Liver (tissue), 9 donors: ENCODE results near the gene DNAH1. TPM values are rescaled to one million over a fixed set of nuclear protein-coding genes. Genes with fewer than 3 reads are reported as not detected.

Experiments used
- DNase-seq: peaks from one replicate; pipeline ENCODE4 v3.0.0-alpha.2; 2017; ENCODE audit warnings: low spot score
- H3K27ac ChIP-seq, 2 donors: one replicate each; pipeline ENCODE4 v1.7.0; 2013; ENCODE audit warnings: inconsistent platforms in 2 of 2, low read length in 2 of 2, control low read depth in 1 of 2, low read depth in 1 of 2, mild to moderate bottlenecking in 1 of 2
- H3K27me3 ChIP-seq, 4 donors: one replicate each; pipeline versions ENCODE4 v1.6.1 to v1.7.0; 2013; ENCODE audit warnings: low read length in 3 of 4, inconsistent platforms in 1 of 4, mild to moderate bottlenecking in 1 of 4, moderate library complexity in 1 of 4; ENCODE audit not compliant: control insufficient read depth in 4 of 4, insufficient read depth in 4 of 4
- H3K36me3 ChIP-seq, 4 donors: one replicate each; pipeline versions ENCODE4 v1.6.1 to v1.7.0; 2013; ENCODE audit warnings: low read length in 3 of 4, mild to moderate bottlenecking in 3 of 4, low read depth in 1 of 4, moderate library complexity in 1 of 4; ENCODE audit not compliant: control insufficient read depth in 4 of 4, insufficient read depth in 3 of 4
- H3K4me1 ChIP-seq, 4 donors: one replicate each; pipeline versions ENCODE4 v1.6.1 to v1.7.0; 2013; ENCODE audit warnings: low read length in 3 of 4, mild to moderate bottlenecking in 3 of 4, moderate library complexity in 1 of 4; ENCODE audit not compliant: control insufficient read depth in 4 of 4, insufficient read depth in 4 of 4
- H3K4me3 ChIP-seq, 3 donors: one replicate each; pipeline versions ENCODE4 v1.6.1 to v1.7.0; 2013; ENCODE audit warnings: low read length in 3 of 3, control low read depth in 1 of 3, low read depth in 1 of 3, mild to moderate bottlenecking in 1 of 3
- H3K9ac ChIP-seq, 2 donors: one replicate each; pipeline ENCODE4 v1.7.0; 2013; ENCODE audit warnings: low read length in 2 of 2, mild to moderate bottlenecking in 2 of 2, moderate library complexity in 2 of 2, control low read depth in 1 of 2, low read depth in 1 of 2
- H3K9me3 ChIP-seq, 4 donors: one replicate each; pipeline versions ENCODE4 v1.6.1 to v1.7.0; 2013; ENCODE audit warnings: low read length in 3 of 4; ENCODE audit not compliant: control insufficient read depth in 4 of 4
- EGR1 ChIP-seq, 2 donors: IDR thresholded peaks; 2 replicates each; pipeline ENCODE4 v1.6.1; 2016 to 2018; ENCODE audit warnings: antibody characterized with exemption in 2 of 2, low read depth in 2 of 2
- GABPA ChIP-seq, 2 donors: IDR thresholded peaks in 1 of 2; conservative IDR thresholded peaks in 1 of 2; 2 replicates each; pipeline ENCODE4 v1.6.1; 2016; ENCODE audit warnings: antibody characterized with exemption in 2 of 2, mild to moderate bottlenecking in 1 of 2, moderate library complexity in 1 of 2
- HNF4A ChIP-seq, 2 donors: conservative IDR thresholded peaks; 2 replicates each; pipeline ENCODE4 v1.6.1; 2016; ENCODE audit warnings: antibody characterized with exemption in 2 of 2, mild to moderate bottlenecking in 2 of 2
- JUND ChIP-seq, 2 donors: IDR thresholded peaks; 2 replicates each; pipeline ENCODE4 v1.6.1; 2016; ENCODE audit warnings: antibody characterized with exemption in 2 of 2
- RAD21 ChIP-seq, 2 donors: IDR thresholded peaks; 2 replicates each; pipeline ENCODE4 v1.6.1; 2016; ENCODE audit warnings: antibody characterized with exemption in 2 of 2, mild to moderate bottlenecking in 2 of 2
- RXRA ChIP-seq, 2 donors: IDR thresholded peaks; 2 replicates each; pipeline ENCODE4 v1.6.1; 2017 to 2018; ENCODE audit warnings: antibody characterized with exemption in 2 of 2, mild to moderate bottlenecking in 1 of 2
- SP1 ChIP-seq: IDR thresholded peaks from 2 replicates; pipeline ENCODE4 v1.6.1; 2018; ENCODE audit warnings: antibody characterized with exemption, mild to moderate bottlenecking
- YY1 ChIP-seq: IDR thresholded peaks from 2 replicates; pipeline ENCODE4 v1.6.1; 2016; ENCODE audit warnings: antibody characterized with exemption, mild to moderate bottlenecking
- WGBS: extraction: QIAGEN DNeasy Blood & Tissue Kit; methylation state at CpG from one replicate; pipeline ENCODE4 v1.1.7; 2013; 5-methylcytosine and 5-hydroxymethylcytosine counted together
- polyA plus RNA-seq, 2 donors: library from polyadenylated mRNA; stranded (reverse) in 1 of 2; unstranded in 1 of 2; fragments of 200-250 nt in 1 of 2; fragments of >200 nt in 1 of 2; fragmentation: Nextera tagmentation in 1 of 2; extraction: Ambion mirVana in 1 of 2; gene quantifications; one replicate each; pipeline versions ENCODE4 v1.2.1 to v1.2.3, GENCODE V29; 2013 to 2015
- total RNA-seq, 2 donors: library from RNA; depleted of rRNA; stranded (reverse); fragments of >200 nt; gene quantifications; one replicate each; pipeline ENCODE4 v1.2.3, GENCODE V29; 2014
- TF ChIP-seq, protein P1 (sequence below): fragments of 150-350 bp; IDR thresholded peaks from 2 replicates; pipeline ENCODE4 v1.5.1; 2017; ENCODE audit warnings: improper control_type of control experiment, low read depth, low read length; ENCODE audit not compliant: missing input control
- TF ChIP-seq, protein P2 (sequence below): IDR thresholded peaks from 2 replicates; pipeline ENCODE4 v1.6.1; 2016; ENCODE audit warnings: antibody characterized with exemption
- TF ChIP-seq, protein P3 (sequence below): IDR thresholded peaks from 2 replicates; pipeline ENCODE4 v1.6.1; 2016; ENCODE audit warnings: antibody characterized with exemption
- TF ChIP-seq, protein P4 (sequence below): IDR thresholded peaks from 2 replicates; pipeline ENCODE4 v1.6.1; 2016; ENCODE audit warnings: antibody characterized with exemption
- TF ChIP-seq, protein P5 (sequence below): IDR thresholded peaks from 2 replicates; pipeline ENCODE4 v1.6.1; 2016; ENCODE audit warnings: antibody characterized with exemption, mild to moderate bottlenecking
- donor health status: healthy.
- donor health status: healthy.
- donor health status: healthy.
- donor health status: healthy.
- donor health status: healthy.

DNAH1 gene
- total and polyA plus RNA-seq, 4 donors = 1.5 to 6.0 (median 2.5) TPM

DNA sequence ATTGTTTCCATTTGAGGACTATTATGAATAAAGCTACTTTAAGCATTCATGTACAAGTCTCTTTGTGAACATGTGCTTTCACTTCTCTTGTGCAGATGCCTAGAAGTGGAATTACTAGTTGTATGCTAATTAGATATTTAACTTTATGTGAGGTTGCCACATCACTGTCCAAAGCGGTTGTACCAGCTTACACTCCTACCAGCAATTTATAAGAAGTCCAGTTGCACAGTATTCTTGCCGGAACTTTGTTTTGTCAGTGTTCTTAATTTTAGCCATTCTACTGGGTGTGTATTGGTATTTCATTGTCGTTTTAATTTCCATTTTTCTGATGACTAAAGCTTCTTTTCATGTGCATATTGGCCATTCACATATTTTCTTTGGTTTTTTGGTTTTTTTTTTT lies 99.7 kb downstream of the DNAH1 start:
- no peaks in the 10 kb centered on the region for H3K27me3 ChIP-seq
- H3K4me1 ChIP-seq = peaks cover 0 to 23% (median 18%) of the 10 kb centered on the region in 4 donors
- no peak overlapping the region for H3K9ac ChIP-seq
- peaks cover 0 to 7% (median 3%) of the 10 kb centered on the region in 4 donors for H3K36me3 ChIP-seq
- no peak overlapping the region for H3K4me3 ChIP-seq
- no peak overlapping the region for H3K27ac ChIP-seq
- TF ChIP-seq SP1 (no peak), JUND (IDR thresholded peaks at IDR 0.05) (no peak), GABPA (IDR thresholded peaks at IDR 0.05 in 1 of 2, conservative IDR thresholded peaks at IDR 0.05 in 1 of 2) (no peak), EGR1 (IDR thresholded peaks at IDR 0.05; ENCODE audit: low read depth in 2 of 2) (no peak), RAD21 (IDR thresholded peaks at IDR 0.05) (no peak)
- TF ChIP-seq, protein P1, sequence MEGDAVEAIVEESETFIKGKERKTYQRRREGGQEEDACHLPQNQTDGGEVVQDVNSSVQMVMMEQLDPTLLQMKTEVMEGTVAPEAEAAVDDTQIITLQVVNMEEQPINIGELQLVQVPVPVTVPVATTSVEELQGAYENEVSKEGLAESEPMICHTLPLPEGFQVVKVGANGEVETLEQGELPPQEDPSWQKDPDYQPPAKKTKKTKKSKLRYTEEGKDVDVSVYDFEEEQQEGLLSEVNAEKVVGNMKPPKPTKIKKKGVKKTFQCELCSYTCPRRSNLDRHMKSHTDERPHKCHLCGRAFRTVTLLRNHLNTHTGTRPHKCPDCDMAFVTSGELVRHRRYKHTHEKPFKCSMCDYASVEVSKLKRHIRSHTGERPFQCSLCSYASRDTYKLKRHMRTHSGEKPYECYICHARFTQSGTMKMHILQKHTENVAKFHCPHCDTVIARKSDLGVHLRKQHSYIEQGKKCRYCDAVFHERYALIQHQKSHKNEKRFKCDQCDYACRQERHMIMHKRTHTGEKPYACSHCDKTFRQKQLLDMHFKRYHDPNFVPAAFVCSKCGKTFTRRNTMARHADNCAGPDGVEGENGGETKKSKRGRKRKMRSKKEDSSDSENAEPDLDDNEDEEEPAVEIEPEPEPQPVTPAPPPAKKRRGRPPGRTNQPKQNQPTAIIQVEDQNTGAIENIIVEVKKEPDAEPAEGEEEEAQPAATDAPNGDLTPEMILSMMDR = no peak
- TF ChIP-seq, protein P2, sequence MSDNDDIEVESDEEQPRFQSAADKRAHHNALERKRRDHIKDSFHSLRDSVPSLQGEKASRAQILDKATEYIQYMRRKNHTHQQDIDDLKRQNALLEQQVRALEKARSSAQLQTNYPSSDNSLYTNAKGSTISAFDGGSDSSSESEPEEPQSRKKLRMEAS = no peak
- TF ChIP-seq, protein P3, sequence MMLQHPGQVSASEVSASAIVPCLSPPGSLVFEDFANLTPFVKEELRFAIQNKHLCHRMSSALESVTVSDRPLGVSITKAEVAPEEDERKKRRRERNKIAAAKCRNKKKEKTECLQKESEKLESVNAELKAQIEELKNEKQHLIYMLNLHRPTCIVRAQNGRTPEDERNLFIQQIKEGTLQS = no peak
- no peaks in the 10 kb centered on the region for H3K9me3 ChIP-seq
- 96% methylated on average over 3 of the region's 3 CpGs for WGBS
- DNase-seq = no peak

DNA sequence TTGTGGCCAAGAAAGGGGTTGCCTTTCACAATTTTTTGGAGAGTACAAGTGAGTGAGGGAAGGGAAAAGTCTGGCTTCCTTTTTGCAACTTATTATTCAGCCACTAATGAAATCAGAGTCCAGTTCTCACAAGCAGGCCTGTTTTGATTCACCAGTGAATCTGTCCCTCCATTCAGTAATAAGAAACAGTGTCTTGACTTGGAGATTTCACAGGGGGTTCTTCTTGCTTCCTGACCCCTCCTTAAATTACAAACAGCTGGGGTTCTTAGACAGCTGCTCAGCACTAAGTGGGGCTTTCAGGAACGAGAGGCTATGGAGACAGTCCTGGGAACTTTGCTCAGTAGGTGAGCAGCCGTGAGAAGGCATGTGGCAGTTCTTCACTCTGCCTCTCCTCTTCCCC lies 104.3 kb downstream of the DNAH1 start:
- H3K27me3 ChIP-seq = no peaks in the 10 kb centered on the region
- H3K9ac ChIP-seq = no peak overlapping the region
- peaks cover 0 to 10% (median 3%) of the 10 kb centered on the region in 4 donors for H3K36me3 ChIP-seq
- TF ChIP-seq, protein P4, sequence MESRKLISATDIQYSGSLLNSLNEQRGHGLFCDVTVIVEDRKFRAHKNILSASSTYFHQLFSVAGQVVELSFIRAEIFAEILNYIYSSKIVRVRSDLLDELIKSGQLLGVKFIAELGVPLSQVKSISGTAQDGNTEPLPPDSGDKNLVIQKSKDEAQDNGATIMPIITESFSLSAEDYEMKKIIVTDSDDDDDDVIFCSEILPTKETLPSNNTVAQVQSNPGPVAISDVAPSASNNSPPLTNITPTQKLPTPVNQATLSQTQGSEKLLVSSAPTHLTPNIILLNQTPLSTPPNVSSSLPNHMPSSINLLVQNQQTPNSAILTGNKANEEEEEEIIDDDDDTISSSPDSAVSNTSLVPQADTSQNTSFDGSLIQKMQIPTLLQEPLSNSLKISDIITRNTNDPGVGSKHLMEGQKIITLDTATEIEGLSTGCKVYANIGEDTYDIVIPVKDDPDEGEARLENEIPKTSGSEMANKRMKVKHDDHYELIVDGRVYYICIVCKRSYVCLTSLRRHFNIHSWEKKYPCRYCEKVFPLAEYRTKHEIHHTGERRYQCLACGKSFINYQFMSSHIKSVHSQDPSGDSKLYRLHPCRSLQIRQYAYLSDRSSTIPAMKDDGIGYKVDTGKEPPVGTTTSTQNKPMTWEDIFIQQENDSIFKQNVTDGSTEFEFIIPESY = no peak
- TF ChIP-seq RXRA (IDR thresholded peaks at IDR 0.05) (no peak), HNF4A (conservative IDR thresholded peaks at IDR 0.05) (no peak), JUND (IDR thresholded peaks at IDR 0.05) (no peak), SP1 (no peak), GABPA (IDR thresholded peaks at IDR 0.05 in 1 of 2, conservative IDR thresholded peaks at IDR 0.05 in 1 of 2) (no peak), YY1 (no peak), EGR1 (IDR thresholded peaks at IDR 0.05; ENCODE audit: low read depth in 2 of 2) (no peak)
- TF ChIP-seq, protein P2 = no peak
- TF ChIP-seq, protein P5, sequence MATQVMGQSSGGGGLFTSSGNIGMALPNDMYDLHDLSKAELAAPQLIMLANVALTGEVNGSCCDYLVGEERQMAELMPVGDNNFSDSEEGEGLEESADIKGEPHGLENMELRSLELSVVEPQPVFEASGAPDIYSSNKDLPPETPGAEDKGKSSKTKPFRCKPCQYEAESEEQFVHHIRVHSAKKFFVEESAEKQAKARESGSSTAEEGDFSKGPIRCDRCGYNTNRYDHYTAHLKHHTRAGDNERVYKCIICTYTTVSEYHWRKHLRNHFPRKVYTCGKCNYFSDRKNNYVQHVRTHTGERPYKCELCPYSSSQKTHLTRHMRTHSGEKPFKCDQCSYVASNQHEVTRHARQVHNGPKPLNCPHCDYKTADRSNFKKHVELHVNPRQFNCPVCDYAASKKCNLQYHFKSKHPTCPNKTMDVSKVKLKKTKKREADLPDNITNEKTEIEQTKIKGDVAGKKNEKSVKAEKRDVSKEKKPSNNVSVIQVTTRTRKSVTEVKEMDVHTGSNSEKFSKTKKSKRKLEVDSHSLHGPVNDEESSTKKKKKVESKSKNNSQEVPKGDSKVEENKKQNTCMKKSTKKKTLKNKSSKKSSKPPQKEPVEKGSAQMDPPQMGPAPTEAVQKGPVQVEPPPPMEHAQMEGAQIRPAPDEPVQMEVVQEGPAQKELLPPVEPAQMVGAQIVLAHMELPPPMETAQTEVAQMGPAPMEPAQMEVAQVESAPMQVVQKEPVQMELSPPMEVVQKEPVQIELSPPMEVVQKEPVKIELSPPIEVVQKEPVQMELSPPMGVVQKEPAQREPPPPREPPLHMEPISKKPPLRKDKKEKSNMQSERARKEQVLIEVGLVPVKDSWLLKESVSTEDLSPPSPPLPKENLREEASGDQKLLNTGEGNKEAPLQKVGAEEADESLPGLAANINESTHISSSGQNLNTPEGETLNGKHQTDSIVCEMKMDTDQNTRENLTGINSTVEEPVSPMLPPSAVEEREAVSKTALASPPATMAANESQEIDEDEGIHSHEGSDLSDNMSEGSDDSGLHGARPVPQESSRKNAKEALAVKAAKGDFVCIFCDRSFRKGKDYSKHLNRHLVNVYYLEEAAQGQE = no peak
- H3K27ac ChIP-seq = no peak overlapping the region
- H3K9me3 ChIP-seq = no peaks in the 10 kb centered on the region
- no peak overlapping the region for H3K4me3 ChIP-seq
- DNase-seq = no peak
- over 99% methylated on average over 2 of the region's 2 CpGs for WGBS
- no peaks in the 10 kb centered on the region for H3K4me1 ChIP-seq
